Esophagus (tissue), 2 donors: ENCODE data around the gene ZNF646. TPM values are rescaled to one million over a fixed set of nuclear protein-coding genes. Genes with fewer than 3 reads are reported as not detected.

Source experiments
- H3K27ac ChIP-seq, 2 donors: one replicate each; pipeline ENCODE4 v1.5.1; 2013; ENCODE audit warnings: low read depth in 2 of 2, mild to moderate bottlenecking in 2 of 2, inconsistent platforms in 1 of 2, low read length in 1 of 2, moderate library complexity in 1 of 2
- H3K27me3 ChIP-seq, 2 donors: one replicate each; pipeline ENCODE4 v1.6.1; 2013; ENCODE audit warnings: low read length in 2 of 2, control low read depth in 1 of 2, mild to moderate bottlenecking in 1 of 2; ENCODE audit not compliant: insufficient read depth in 2 of 2, control insufficient read depth in 1 of 2
- H3K36me3 ChIP-seq, 2 donors: one replicate each; pipeline ENCODE4 v1.6.1; 2013; ENCODE audit warnings: low read length in 1 of 2; ENCODE audit not compliant: control insufficient read depth in 2 of 2, insufficient read depth in 2 of 2
- H3K4me1 ChIP-seq, 2 donors: one replicate each; pipeline ENCODE4 v1.6.1; 2013; ENCODE audit warnings: low read length in 1 of 2; ENCODE audit not compliant: control insufficient read depth in 2 of 2, insufficient read depth in 2 of 2
- H3K4me3 ChIP-seq, 2 donors: one replicate each; pipeline ENCODE4 v1.5.1; 2013; ENCODE audit warnings: low read length in 2 of 2, mild to moderate bottlenecking in 2 of 2, low read depth in 1 of 2, moderate library complexity in 1 of 2
- H3K9me3 ChIP-seq, 2 donors: one replicate each; pipeline ENCODE4 v1.6.1; 2013; ENCODE audit warnings: mild to moderate bottlenecking in 2 of 2, low read depth in 1 of 2, low read length in 1 of 2, moderate library complexity in 1 of 2; ENCODE audit not compliant: control insufficient read depth in 2 of 2, insufficient read depth in 1 of 2
- WGBS, 2 donors: extraction: QIAGEN DNeasy Blood & Tissue Kit; methylation state at CpG; one replicate each; pipeline ENCODE4 v1.1.7; 2013; 5-methylcytosine and 5-hydroxymethylcytosine counted together
- polyA plus RNA-seq, 2 donors: library from polyadenylated mRNA; stranded (reverse); fragments of 200-250 nt; gene quantifications; one replicate each; pipeline ENCODE4 v1.2.3, GENCODE V29; 2013
- donor health status: healthy with polysubstance abuse.
- donor health status: Bipolar disorder and iron deficiency.

ZNF646 gene
- 1 to 10 TPM; 3.4 to 8.1 TPM for polyA plus RNA-seq

GRCh38 chr16:31073970-31074813 lies at the start of gene ZNF646, which contains the start of gene ZNF668:
Gene ZNF646, plus strand, starts transcription at chr16:31074422. Its CDS starts 1,903 bp downstream, at chr16:31076325.
Gene ZNF668, minus strand, starts transcription at chr16:31074240. Its CDS starts 9,781 bp downstream, at chr16:31064459.
- peaks cover 15 to 28% of the 10 kb centered on the region in 2 donors for H3K36me3 ChIP-seq
- no peaks in the 10 kb centered on the region for H3K9me3 ChIP-seq
- H3K4me1 ChIP-seq, result peaks cover 0 to 5% of the 10 kb centered on the region in 2 donors
- peak within 1 kb of the TSS; percentile 88 to 96 for H3K4me3 ChIP-seq
- H3K27me3 ChIP-seq, result no peaks in the 10 kb centered on the region
- H3K27ac ChIP-seq, result peak within 1 kb of the TSS; percentile 95 to 96
- whole genome bisulfite sequencing, 2 donors, result 0% methylated on average over 48 of the region's 48 CpGs

DNA sequence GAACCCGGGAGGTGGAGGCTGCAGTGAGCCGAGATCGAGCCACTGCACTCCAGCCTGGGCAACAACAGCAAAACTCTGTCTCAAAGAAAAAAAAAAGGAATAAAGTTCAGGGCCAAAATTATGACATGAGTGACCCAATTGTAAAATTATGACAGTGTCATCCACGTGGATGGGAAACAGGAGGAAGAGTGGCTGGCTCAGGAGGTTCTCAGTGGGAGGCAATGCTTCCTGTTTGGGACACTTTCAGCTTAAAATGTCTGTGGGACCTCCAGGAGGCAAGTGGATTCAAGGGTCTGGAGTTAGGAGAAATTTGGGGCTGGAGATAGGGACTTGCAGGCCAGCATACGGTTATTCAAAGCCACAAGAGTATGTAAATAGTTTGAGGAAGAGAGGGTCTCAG lies 48.9 kb upstream of the ZNF646 start:
- H3K27me3 ChIP-seq, result no peaks in the 10 kb centered on the region
- H3K27ac ChIP-seq, result no peak overlapping the region
- WGBS, 2 donors, result 84 to 85% methylated on average over 5 of the region's 5 CpGs
- no peaks in the 10 kb centered on the region for H3K9me3 ChIP-seq
- H3K4me3 ChIP-seq, result no peak overlapping the region
- H3K4me1 ChIP-seq, result no peaks in the 10 kb centered on the region
- H3K36me3 ChIP-seq, result no peaks in the 10 kb centered on the region

- no peak overlapping the region for H3K4me3 ChIP-seq
- 72 to 82% methylated on average over 5 of the region's 5 CpGs for WGBS, 2 donors
- H3K4me1 ChIP-seq, result peaks cover 0 to 3% of the 10 kb centered on the region in 2 donors
These were observed 45.0 kb upstream of the ZNF646 start for GRCh38 chr16:31029272-31029671.

GRCh38 chr16:31031276-31031675 lies 42.9 kb upstream of the ZNF646 start:
- WGBS, 2 donors, result 84% methylated on average over 4 of the region's 4 CpGs
- H3K36me3 ChIP-seq, result no peaks in the 10 kb centered on the region
- no peak overlapping the region for H3K27ac ChIP-seq
- H3K4me1 ChIP-seq, result peaks cover 3 to 5% of the 10 kb centered on the region in 2 donors
- H3K27me3 ChIP-seq, result no peaks in the 10 kb centered on the region
- no peaks in the 10 kb centered on the region for H3K9me3 ChIP-seq
- H3K4me3 ChIP-seq, result no peak overlapping the region

More at GRCh38 chr16:31029272-31029671, 45.0 kb upstream of the ZNF646 start:
- no peak overlapping the region for H3K27ac ChIP-seq
- no peaks in the 10 kb centered on the region for H3K27me3 ChIP-seq
- no peaks in the 10 kb centered on the region for H3K36me3 ChIP-seq
- H3K9me3 ChIP-seq, result no peaks in the 10 kb centered on the region

DNA sequence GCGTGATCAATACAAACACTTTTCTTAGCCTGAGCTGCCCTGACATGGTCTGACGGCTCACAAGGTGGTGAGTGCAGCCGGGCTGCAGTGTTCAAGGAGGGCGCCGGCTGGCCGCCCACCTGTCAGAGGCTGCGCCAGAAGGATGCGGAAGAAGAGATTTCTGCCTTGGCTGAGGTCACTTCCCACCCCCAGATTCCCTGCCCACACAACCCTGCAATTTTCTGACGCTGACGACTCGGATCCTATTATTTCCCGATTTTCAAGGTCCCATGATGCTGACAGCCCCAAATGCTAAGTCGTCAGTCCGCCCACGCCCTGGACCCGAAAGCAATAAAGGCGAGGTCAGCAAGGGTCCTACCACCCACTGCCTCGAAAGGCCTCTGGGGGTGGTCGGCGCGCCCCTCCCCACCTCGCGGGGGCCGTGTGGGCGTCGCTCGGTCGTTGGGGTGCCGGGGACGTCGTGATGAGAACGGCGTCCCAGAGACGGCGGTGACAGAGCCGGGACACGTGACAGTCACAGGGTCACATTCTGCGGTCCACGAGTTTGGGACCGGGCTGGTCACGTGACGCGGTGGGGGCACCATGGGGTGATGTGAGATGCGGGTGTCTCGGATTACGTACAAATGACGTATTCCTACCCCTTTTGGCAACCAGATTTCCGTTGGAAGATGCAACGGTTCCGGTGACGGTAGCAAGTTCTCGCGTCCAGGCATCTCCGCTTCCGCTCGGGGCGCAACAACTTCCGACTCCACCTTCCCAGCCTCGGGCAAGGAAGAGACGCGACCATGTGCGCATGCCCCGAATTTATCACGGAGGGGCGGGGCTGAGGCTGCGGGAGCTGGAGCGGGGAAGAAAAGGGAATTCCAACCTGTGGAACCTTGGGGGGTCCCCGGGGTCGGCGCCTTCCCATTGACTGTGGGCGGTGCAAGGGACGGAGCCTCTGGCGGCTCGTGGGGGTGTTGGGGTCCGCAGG lies 41.2 kb upstream of the ZNF646 start, which contains the start of gene STX4:
STX4 (plus strand) TSS at position 823 of the 973 bp plus-strand sequence. CDS start 248 bp downstream, outside the sequence.
- Histone ChIP-seq H3K36me3 (peaks cover 4% of the 10 kb centered on the region in 2 donors), H3K4me1 (peaks cover 3 to 5% of the 10 kb centered on the region in 2 donors), H3K4me3 (peak within 1 kb of the TSS; percentile 92 to 97), H3K27me3 (no peaks in the 10 kb centered on the region), H3K9me3 (no peaks in the 10 kb centered on the region), H3K27ac (peak within 1 kb of the TSS; percentile 87 to 89)
- WGBS, 2 donors, result 0 to 1% methylated on average over 75 of the region's 75 CpGs

DNA sequence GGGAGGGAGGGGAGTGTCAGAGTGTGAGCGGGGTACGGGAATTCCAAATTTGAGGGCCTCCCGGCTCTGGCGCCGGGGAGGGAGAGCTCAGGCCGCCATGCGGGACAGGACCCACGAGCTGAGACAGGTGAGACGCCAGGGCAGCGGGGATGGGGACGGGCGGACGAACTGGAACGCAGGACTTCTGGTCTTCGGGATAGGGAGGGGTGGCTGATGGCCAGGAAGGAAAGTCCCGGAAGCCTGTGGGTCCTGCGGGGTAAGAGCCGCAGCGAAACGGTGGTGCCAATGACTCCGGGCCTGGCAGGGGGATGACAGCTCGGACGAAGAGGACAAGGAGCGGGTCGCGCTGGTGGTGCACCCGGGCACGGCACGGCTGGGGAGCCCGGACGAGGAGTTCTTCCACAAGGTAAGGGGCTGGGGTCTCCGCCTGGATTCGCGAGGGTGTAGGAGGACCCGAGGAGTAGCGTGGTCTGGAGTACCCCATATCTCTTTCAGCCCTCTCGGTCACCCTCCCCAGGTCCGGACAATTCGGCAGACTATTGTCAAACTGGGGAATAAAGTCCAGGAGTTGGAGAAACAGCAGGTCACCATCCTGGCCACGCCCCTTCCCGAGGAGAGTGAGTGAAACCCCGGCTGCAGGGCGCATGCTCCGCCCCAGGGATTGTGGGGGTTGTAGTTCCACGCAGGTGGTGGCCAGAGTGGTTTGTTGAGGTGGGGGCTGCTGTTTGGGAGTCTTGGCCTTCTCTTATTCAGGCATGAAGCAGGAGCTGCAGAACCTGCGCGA lies 40.3 kb upstream of the ZNF646 start:
- WGBS, 2 donors, result 0 to 1% methylated on average over 47 of the region's 47 CpGs
- H3K4me1 ChIP-seq, result peaks cover 3 to 5% of the 10 kb centered on the region in 2 donors

GRCh38 chr16:31036691-31037090 lies 37.5 kb upstream of the ZNF646 start:
- Histone ChIP-seq H3K27me3 (no peaks in the 10 kb centered on the region), H3K4me3 (no peak overlapping the region), H3K27ac (no peak overlapping the region), H3K4me1 (peaks cover 3 to 5% of the 10 kb centered on the region in 2 donors), H3K9me3 (no peaks in the 10 kb centered on the region), H3K36me3 (peaks cover 19 to 30% of the 10 kb centered on the region in 2 donors)
- WGBS, 2 donors, result 67 to 69% methylated on average over 2 of the region's 2 CpGs

More for the DNA sequence above, 40.3 kb upstream of the ZNF646 start:
- Histone ChIP-seq H3K36me3 (peaks cover 5 to 13% of the 10 kb centered on the region in 2 donors), H3K9me3 (no peaks in the 10 kb centered on the region), H3K4me3 (peak overlapping the region; percentile 92 to 97), H3K27me3 (no peaks in the 10 kb centered on the region), H3K27ac (peak overlapping the region; percentile 87 to 89)

- Histone ChIP-seq H3K4me1 (peaks cover 3 to 4% of the 10 kb centered on the region in 2 donors), H3K36me3 (peaks cover 19 to 42% of the 10 kb centered on the region in 2 donors), H3K27me3 (no peaks in the 10 kb centered on the region), H3K27ac (no peak overlapping the region), H3K9me3 (no peaks in the 10 kb centered on the region), H3K4me3 (no peak overlapping the region)
- 96 to 100% methylated on average over 2 of the region's 2 CpGs for WGBS, 2 donors
These were observed 35.2 kb upstream of the ZNF646 start for GRCh38 chr16:31038993-31039392.
